Measurements from ENCODE around the gene PRKN.

PRKN gene

GRCh38 chr6:162313922-162314660, 413.5 kb downstream of the PRKN start:
- Histone ChIP-seq H3K27ac (ENCODE audit: low read length) (no peak overlapping the region), H3K4me2 (ENCODE audit: insufficient read depth, low read length) (no peak overlapping the region), H3K9me3 (ENCODE audit: insufficient read depth, low read length, severe bottlenecking) (no peaks in the 10 kb centered on the region), H3K79me2 (ENCODE audit: insufficient read depth, low read length) (no peaks in the 10 kb centered on the region), H4K20me1 (ENCODE audit: insufficient read depth, low read length) (no peaks in the 10 kb centered on the region), H3K36me3 (ENCODE audit: insufficient read depth, low read length) (no peaks in the 10 kb centered on the region), H3K27me3 (ENCODE audit: insufficient read depth, low read length, poor library complexity) (no peaks in the 10 kb centered on the region), H3K4me3 (ENCODE audit: low read depth in 1 of 2, low read length in 2 of 2) (no peak overlapping the region), H2AFZ (ENCODE audit: low read depth, low read length) (no peak overlapping the region), H3K4me1 (ENCODE audit: insufficient read depth, low read length) (no peaks in the 10 kb centered on the region), H3K9ac (ENCODE audit: low read depth, low read length) (no peak overlapping the region)
- TF ChIP-seq CTCF (IDR thresholded peaks at IDR 0.05; ENCODE audit: borderline replicate concordance, extremely low read depth, low read length, poor library complexity, severe bottlenecking): no peak
- TF ChIP-seq EZH2 (IDR thresholded peaks at IDR 0.05; ENCODE audit: borderline replicate concordance, low read depth, low read length, severe bottlenecking): no peak
- ATAC-seq (ENCODE audit: insufficient read depth, low read depth) (no peak), DNase-seq (no peak)

GRCh38 chr6:162307865-162308264, 419.7 kb downstream of the PRKN start:
- no peak overlapping the region for H3K4me3 ChIP-seq (ENCODE audit: low read depth in 1 of 2, low read length in 2 of 2)
- H3K27me3 ChIP-seq (ENCODE audit: insufficient read depth, low read length, poor library complexity): no peaks in the 10 kb centered on the region
- no peak overlapping the region for H2AFZ ChIP-seq (ENCODE audit: low read depth, low read length)
- H3K27ac ChIP-seq (ENCODE audit: low read length): no peak overlapping the region
- ATAC-seq (ENCODE audit: insufficient read depth, low read depth): no peak
- no peaks in the 10 kb centered on the region for H3K36me3 ChIP-seq (ENCODE audit: insufficient read depth, low read length)
- H4K20me1 ChIP-seq (ENCODE audit: insufficient read depth, low read length): no peaks in the 10 kb centered on the region
- TF ChIP-seq EZH2 (IDR thresholded peaks at IDR 0.05; ENCODE audit: borderline replicate concordance, low read depth, low read length, severe bottlenecking): no peak
- no peak for TF ChIP-seq CTCF (IDR thresholded peaks at IDR 0.05; ENCODE audit: borderline replicate concordance, extremely low read depth, low read length, poor library complexity, severe bottlenecking)
- H3K4me1 ChIP-seq (ENCODE audit: insufficient read depth, low read length): no peaks in the 10 kb centered on the region
- no peak for DNase-seq
- H3K9ac ChIP-seq (ENCODE audit: low read depth, low read length): no peak overlapping the region
- H3K4me2 ChIP-seq (ENCODE audit: insufficient read depth, low read length): no peak overlapping the region
- H3K9me3 ChIP-seq (ENCODE audit: insufficient read depth, low read length, severe bottlenecking): no peaks in the 10 kb centered on the region
- no peaks in the 10 kb centered on the region for H3K79me2 ChIP-seq (ENCODE audit: insufficient read depth, low read length)

- no peaks in the 10 kb centered on the region for H3K9me3 ChIP-seq (ENCODE audit: insufficient read depth, low read length, severe bottlenecking)
- no peaks in the 10 kb centered on the region for H3K4me1 ChIP-seq (ENCODE audit: insufficient read depth, low read length)
- no peaks in the 10 kb centered on the region for H3K79me2 ChIP-seq (ENCODE audit: insufficient read depth, low read length)
- ATAC-seq (ENCODE audit: insufficient read depth, low read depth) (no peak), DNase-seq (no peak)
- no peak overlapping the region for H2AFZ ChIP-seq (ENCODE audit: low read depth, low read length)
- no peaks in the 10 kb centered on the region for H3K36me3 ChIP-seq (ENCODE audit: insufficient read depth, low read length)
- H3K4me3 ChIP-seq (ENCODE audit: low read depth in 1 of 2, low read length in 2 of 2): no peak overlapping the region
- TF ChIP-seq EZH2 (IDR thresholded peaks at IDR 0.05; ENCODE audit: borderline replicate concordance, low read depth, low read length, severe bottlenecking) (no peak), CTCF (IDR thresholded peaks at IDR 0.05; ENCODE audit: borderline replicate concordance, extremely low read depth, low read length, poor library complexity, severe bottlenecking) (no peak)
- H3K4me2 ChIP-seq (ENCODE audit: insufficient read depth, low read length): no peak overlapping the region
- H3K9ac ChIP-seq (ENCODE audit: low read depth, low read length): no peak overlapping the region
- H4K20me1 ChIP-seq (ENCODE audit: insufficient read depth, low read length): no peaks in the 10 kb centered on the region
- H3K27ac ChIP-seq (ENCODE audit: low read length): no peak overlapping the region
- H3K27me3 ChIP-seq (ENCODE audit: insufficient read depth, low read length, poor library complexity): no peaks in the 10 kb centered on the region
Measured at GRCh38 chr6:162306616-162307015, 420.9 kb downstream of the PRKN start.

Measured in DND-41 (cell line).